ENCODE results near the gene LDHAL6B. TPM values are rescaled to one million over a fixed set of nuclear protein-coding genes. Genes with fewer than 3 reads are reported as not detected.
"Not testable (repeated sequence)": the region's sequence is repeated elsewhere in the genome, so short reads cannot be mapped to it uniquely, and the experiment has no call there.

Gene LDHAL6B
- under 1 TPM in 5 of 6 donors, not detected in 1; 0.14 to 0.54 (median 0.33) TPM for polyA plus RNA-seq (ENCODE audit: low read depth in 6 of 6)

DNA sequence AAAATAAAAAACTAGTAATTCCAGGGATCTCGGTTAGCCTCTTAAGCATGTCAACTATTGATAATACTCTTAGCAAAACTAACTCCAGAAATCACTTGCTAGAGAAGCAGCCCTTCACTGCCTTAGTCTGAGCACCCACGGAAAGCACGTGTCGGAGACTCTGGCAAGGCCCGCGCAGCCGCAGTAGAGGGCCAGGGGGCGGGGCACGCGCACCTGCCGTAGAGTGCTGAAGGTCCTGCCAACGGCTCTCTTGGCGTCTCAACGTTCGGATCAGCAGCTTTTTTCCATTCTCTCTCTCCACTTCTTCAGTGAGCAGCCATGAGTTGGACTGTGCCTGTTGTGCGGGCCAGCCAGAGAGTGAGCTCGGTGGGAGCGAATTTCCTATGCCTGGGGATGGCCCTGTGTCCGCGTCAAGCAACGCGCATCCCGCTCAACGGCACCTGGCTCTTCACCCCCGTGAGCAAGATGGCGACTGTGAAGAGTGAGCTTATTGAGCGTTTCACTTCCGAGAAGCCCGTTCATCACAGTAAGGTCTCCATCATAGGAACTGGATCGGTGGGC is at the start of gene LDHAL6B:
TSS of gene LDHAL6B (plus strand) at position 221 of the 561 bp plus-strand sequence. CDS start at position 319, 98 bp downstream.
- H3K36me3 Mint-ChIP-seq, result peaks cover 39 to 49% of the 10 kb centered on the region in 2 donors
- no peaks in the 10 kb centered on the region for H3K27me3 Mint-ChIP-seq
- ATAC-seq (ENCODE audit: low read depth in 2 of 2) (no peak), DNase-seq (no peak)
- H3K9me3 Mint-ChIP-seq, result no peaks in the 10 kb centered on the region
- H3K27ac Mint-ChIP-seq, result peak within 1 kb of the TSS in 4 of 6 donors; percentile 33 to 78 (median 53)
- H3K4me3 Mint-ChIP-seq, result peak within 1 kb of the TSS in 1 of 8 donors; percentile 16
- H3K4me1 Mint-ChIP-seq, result peaks cover 3 to 8% (median 4%) of the 10 kb centered on the region in 3 donors

DNA sequence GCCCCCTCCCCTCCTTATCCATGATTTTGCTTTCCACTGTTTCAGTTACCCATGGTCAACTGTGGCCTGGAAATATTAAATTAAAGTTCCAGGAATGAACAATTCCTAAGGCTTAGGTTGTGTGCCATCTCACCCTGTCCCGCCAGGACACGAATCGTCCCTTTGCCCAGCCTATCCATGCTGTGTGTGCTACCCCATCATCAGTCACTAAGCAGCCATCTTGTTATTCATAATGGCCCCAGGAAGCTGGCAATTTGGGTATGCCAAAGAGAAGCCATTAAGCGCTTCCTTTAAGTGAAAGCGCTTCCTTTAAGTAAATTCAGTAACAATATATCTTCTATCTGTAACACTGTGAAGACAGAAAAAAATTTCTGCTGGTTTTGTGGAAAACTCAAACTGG is 49.2 kb upstream of the LDHAL6B start:
- no peak for ATAC-seq (ENCODE audit: low read depth in 2 of 2)
- no peaks in the 10 kb centered on the region for H3K27me3 Mint-ChIP-seq
- no peaks in the 10 kb centered on the region for H3K4me1 Mint-ChIP-seq
- H3K27ac Mint-ChIP-seq, result peak overlapping the region in 2 of 6 donors; percentile 18 to 89
- DNase-seq, result no peak
- no peak overlapping the region for H3K4me3 Mint-ChIP-seq
- H3K9me3 Mint-ChIP-seq, result no peaks in the 10 kb centered on the region
- H3K36me3 Mint-ChIP-seq, result peaks cover 16 to 21% of the 10 kb centered on the region in 2 donors

DNA sequence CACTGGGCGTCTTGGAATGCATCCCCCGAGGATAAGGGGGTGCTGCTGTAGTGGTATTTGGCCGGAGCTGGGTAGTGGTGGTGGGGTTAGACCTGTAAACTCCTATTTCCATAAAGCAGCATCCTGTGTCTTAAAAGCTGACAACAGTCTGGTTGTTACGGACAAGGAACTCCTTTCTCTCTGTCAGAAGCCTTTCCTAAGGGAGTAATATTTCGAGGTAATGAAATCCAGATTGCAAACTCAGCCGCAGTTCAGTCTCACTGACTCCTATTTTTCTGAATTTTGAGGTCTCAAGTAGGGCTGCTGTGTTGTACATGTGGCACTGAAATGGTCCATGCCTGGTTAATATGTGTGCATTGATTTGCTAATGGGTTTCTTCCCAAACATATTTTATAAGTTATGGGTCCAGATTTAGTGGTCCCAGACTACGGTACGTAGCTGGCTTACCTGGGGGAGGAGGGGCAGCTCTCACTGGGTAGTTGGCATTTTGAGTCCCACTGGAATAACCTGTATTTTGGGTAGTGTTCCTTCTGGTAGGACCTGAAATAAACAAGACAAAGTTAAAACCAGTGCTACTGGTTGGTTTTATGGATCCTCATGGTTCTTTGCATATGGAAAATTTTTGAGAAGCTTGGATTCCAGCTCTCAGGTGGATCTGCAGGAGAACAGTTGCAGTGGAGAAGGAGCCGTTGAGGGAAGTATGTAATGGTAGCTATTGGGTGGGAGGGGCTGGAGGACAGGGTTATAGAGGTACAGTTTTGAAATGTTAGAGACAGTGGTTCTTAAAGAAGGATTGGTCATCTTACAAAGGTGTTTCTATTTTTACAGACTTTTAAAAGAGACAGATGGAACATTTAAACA is 48.6 kb upstream of the LDHAL6B start:
- Mint-ChIP-seq H3K4me1 (no peaks in the 10 kb centered on the region), H3K27ac (peak overlapping the region in 2 of 6 donors; percentile 10 to 55)

DNA sequence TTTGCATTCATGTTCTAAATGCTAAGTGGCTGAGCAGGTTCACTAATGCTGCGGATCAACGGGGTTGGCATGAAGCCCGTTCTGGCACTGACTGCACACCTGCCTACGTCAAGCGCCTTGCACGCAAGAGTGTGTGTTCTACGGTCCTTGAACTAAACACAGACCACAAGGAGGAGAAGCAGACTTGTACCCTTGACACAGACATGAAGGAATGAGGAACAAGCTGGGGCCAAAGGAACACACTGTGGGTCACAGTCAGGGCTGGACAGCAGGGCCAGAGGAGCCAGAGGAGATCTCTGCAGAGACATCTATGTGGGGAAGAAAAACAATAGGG is 48.0 kb upstream of the LDHAL6B start:
- Mint-ChIP-seq H3K4me3 (peak overlapping the region in 1 of 8 donors; percentile 70), H3K27me3 (no peaks in the 10 kb centered on the region), H3K36me3 (peaks cover 14 to 15% of the 10 kb centered on the region in 2 donors), H3K4me1 (no peaks in the 10 kb centered on the region), H3K27ac (peak overlapping the region in 2 of 6 donors; percentile 10 to 54), H3K9me3 (no peaks in the 10 kb centered on the region)
- DNase-seq, result no peak
- ATAC-seq (ENCODE audit: low read depth in 2 of 2), result no peak

More for the DNA sequence above, 48.6 kb upstream of the LDHAL6B start:
- ATAC-seq (ENCODE audit: low read depth in 2 of 2), result no peak
- no peaks in the 10 kb centered on the region for H3K27me3 Mint-ChIP-seq
- H3K9me3 Mint-ChIP-seq, result no peaks in the 10 kb centered on the region
- DNase-seq, result no peak
- H3K4me3 Mint-ChIP-seq, result no peak overlapping the region
- H3K36me3 Mint-ChIP-seq, result peaks cover 19 to 20% of the 10 kb centered on the region in 2 donors

DNA sequence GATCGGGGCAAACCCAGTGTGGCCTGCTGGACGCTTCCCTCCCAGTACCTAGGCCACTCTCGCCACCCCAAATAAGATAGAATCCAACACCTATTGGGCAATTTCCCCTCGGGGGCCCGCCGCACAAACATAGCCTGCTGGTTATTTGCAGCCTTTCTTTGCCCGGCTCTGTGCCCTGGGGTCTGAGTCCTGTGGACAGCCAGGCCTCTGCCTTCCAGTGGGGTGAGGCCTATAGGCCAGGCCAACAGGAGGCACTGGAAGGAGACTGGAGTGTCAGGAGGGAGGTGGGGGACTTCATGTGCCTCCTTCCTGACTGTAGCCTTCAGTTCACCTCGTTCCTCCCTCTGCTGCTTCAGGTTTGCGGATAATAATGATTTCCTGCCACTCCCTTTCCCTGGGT is 47.4 kb upstream of the LDHAL6B start:
- H3K36me3 Mint-ChIP-seq, result peaks cover 11 to 13% of the 10 kb centered on the region in 2 donors
- H3K27me3 Mint-ChIP-seq, result no peaks in the 10 kb centered on the region
- DNase-seq, result no peak
- ATAC-seq (ENCODE audit: low read depth in 2 of 2), result no peak
- H3K4me1 Mint-ChIP-seq, result no peaks in the 10 kb centered on the region
- H3K27ac Mint-ChIP-seq, result peak overlapping the region in 1 of 6 donors; percentile 10
- no peaks in the 10 kb centered on the region for H3K9me3 Mint-ChIP-seq
- H3K4me3 Mint-ChIP-seq, result no peak overlapping the region

DNA sequence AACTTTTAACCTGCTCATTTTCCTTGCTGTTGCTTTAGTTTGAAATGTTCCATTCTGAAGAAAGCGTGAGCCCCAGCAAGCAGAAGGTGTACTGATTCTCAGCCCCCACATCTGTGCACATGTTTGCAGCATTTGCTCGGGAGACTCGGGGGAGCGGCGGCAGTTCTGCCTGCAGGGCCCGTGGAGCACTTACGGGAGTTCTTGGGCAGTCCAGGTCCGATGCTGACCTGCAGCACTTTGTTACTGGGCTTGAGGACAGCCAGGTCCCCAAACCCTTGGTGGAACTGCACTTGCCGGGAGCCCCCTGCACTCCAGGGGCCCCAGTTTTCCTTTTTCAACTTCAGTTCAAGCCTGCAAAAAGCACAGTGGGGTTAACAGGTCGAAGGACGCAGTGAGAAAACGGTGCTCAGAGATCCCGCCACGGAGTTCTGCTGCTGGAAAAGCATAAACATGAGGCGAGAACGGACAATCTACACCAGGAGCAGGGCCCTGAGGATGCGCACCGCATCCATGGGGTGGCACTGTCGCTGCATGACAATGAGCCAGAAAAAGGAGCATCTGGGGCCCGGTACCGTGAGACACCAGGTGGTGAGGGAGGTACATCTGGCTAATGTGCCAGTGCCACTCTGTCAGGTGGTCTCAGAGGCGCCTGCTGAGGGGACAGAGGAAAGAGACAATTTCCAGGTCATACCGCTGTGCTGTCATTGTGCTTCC is 45.6 kb upstream of the LDHAL6B start:
- peaks cover 0 to 2% (median 0%) of the 10 kb centered on the region in 3 donors for H3K4me1 Mint-ChIP-seq
- H3K27ac Mint-ChIP-seq, result peak overlapping the region in 2 of 6 donors; percentile 50 to 56
- DNase-seq, result no peak
- no peaks in the 10 kb centered on the region for H3K27me3 Mint-ChIP-seq
- no peaks in the 10 kb centered on the region for H3K9me3 Mint-ChIP-seq
- H3K36me3 Mint-ChIP-seq, result peaks cover 15 to 20% of the 10 kb centered on the region in 2 donors
- peak in 1 of 2 donors; percentile 40 for ATAC-seq (ENCODE audit: low read depth in 2 of 2)
- no peak overlapping the region for H3K4me3 Mint-ChIP-seq

DNA sequence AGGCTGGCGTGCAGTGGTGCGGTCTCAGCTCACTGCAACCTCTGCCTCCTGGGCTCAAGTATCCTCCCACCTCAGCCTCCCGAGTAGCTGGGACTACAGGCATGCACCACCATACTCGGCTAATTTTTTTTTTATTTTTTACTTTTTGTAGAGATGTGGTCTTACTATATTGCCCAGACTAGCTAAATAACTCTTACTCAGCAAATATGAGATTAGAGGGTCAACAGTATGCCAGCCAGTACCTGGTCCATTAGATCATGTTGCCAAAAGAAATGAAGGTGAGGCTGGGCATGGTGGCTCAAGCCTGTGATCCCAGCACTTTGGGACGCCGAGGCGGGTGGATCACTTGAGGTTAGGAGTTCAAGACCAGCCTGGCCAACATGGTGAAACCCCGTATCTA is 44.6 kb upstream of the LDHAL6B start:
- peaks cover 19% of the 10 kb centered on the region in 2 donors for H3K36me3 Mint-ChIP-seq
- H3K4me3 Mint-ChIP-seq; ATAC-seq (ENCODE audit: low read depth in 2 of 2); H3K4me1 Mint-ChIP-seq; H3K27me3 Mint-ChIP-seq; DNase-seq; H3K27ac Mint-ChIP-seq; H3K9me3 Mint-ChIP-seq: not testable (repeated sequence)

DNA sequence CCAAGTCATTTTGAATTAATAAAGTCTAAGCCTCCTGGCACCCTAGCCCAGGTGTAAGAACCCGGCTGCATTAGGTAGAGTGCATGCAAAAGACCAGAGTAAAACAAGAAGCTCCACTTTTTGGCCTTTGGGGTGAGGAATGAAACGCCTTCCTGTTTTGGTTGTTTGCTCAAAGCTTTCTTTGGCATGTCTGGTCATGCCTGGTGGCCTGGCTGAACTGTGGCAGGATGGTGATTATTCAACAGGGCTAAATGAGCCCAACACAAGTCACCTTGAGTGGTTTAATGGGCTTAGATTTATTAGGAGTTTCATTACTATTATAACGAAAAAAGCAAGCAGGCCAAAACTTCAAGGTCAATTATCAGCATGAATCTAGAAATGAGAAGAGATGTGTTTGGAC is 40.9 kb upstream of the LDHAL6B start:
- no peaks in the 10 kb centered on the region for H3K27me3 Mint-ChIP-seq
- DNase-seq (no peak), ATAC-seq (ENCODE audit: low read depth in 2 of 2) (no peak)
- H3K36me3 Mint-ChIP-seq, result peaks cover 13% of the 10 kb centered on the region in 2 donors
- H3K4me3 Mint-ChIP-seq, result no peak overlapping the region
- peak overlapping the region in 1 of 6 donors; percentile 23 for H3K27ac Mint-ChIP-seq
- no peaks in the 10 kb centered on the region for H3K9me3 Mint-ChIP-seq
- peaks cover 0 to 2% (median 2%) of the 10 kb centered on the region in 3 donors for H3K4me1 Mint-ChIP-seq

DNA sequence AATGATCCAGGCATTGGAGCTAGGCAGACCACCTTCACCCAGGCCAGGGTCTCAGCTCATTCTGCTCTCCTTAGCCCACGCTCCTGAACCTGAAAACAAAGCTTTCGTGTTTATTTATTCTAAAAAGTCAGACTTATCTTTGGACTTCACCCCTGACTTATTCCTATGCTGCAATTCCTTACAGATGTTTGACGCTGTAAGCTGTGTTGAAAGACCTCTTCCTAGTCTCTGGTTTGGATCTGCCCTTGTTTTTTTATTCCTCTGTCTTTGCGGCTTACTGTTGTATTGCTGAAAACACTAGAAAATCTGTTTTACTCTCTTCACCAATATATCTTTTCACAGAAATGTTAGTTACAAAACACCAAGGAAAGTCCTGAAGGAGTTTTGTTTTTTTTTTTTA is 40.5 kb upstream of the LDHAL6B start:
- ATAC-seq (ENCODE audit: low read depth in 2 of 2) (no peak), DNase-seq (no peak)
- Mint-ChIP-seq H3K4me3 (no peak overlapping the region), H3K9me3 (no peaks in the 10 kb centered on the region), H3K4me1 (peaks cover 0 to 2% (median 2%) of the 10 kb centered on the region in 3 donors), H3K36me3 (peaks cover 13% of the 10 kb centered on the region in 2 donors), H3K27ac (peak overlapping the region in 2 of 6 donors; percentile 23 to 95), H3K27me3 (no peaks in the 10 kb centered on the region)

DNA sequence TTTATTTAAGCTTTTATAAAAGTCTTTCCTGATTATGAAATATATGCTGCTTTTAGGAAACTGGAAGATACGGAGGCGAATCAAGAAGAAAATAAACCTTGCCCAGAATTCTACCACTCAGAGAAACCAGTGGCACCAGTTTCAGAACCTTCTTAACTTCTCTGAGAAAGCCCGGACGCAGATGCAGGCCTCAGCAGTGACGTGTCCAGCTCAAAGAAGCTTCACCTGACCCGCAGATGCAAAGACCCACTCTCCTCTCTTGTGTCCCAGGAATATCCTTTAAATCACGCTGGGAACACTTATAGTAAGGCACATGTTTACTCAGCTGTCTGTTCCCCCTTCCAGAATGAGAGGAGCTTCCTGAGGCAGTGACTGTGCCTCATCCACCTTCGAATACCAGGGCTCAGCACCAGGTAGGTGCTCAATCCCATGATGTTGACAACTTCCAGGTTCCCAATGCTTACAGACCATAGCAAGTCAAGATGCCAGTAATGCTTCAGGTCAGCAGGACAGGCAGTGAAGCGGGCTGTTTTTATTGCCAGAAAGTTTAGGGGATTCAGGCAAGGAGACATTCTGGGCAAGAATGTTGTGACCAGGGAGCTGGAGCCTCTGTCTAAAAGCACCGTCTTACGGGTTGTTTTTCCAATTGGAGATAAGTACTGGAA is 39.9 kb upstream of the LDHAL6B start:
- peaks cover 13% of the 10 kb centered on the region in 2 donors for H3K36me3 Mint-ChIP-seq
- H3K27ac Mint-ChIP-seq, result peak overlapping the region in 2 of 6 donors; percentile 17 to 23

DNA sequence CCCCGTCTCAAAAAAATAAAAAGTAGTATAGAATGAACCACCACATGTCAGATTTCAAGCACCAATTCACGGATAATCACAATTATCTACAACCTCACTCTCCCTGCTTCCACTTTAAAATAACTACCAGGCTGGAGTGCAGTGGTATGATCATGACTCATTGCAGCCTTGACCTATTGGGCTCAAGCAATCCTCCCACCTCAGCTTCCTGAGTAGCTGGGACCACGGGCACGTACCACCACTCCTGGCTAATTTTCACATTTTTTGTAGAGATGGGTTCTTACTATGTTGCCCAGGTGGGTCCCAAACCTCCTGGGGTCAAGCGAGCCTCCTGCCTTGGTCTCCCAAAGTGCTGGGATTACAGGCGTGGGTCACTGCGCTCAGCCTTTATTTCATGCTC is 38.1 kb upstream of the LDHAL6B start:
- no peak overlapping the region for H3K27ac Mint-ChIP-seq
- H3K4me1 Mint-ChIP-seq, result peaks cover 0 to 2% (median 2%) of the 10 kb centered on the region in 3 donors
- H3K9me3 Mint-ChIP-seq, result peaks cover 0 to 2% (median under 1%) of the 10 kb centered on the region in 7 donors
- DNase-seq (no peak), ATAC-seq (ENCODE audit: low read depth in 2 of 2) (no peak)
- H3K27me3 Mint-ChIP-seq, result no peaks in the 10 kb centered on the region
- peaks cover 10 to 15% of the 10 kb centered on the region in 2 donors for H3K36me3 Mint-ChIP-seq
- H3K4me3 Mint-ChIP-seq, result no peak overlapping the region

More for the DNA sequence above, 39.9 kb upstream of the LDHAL6B start:
- ATAC-seq (ENCODE audit: low read depth in 2 of 2), result no peak
- no peak for DNase-seq
- Mint-ChIP-seq H3K27me3 (no peaks in the 10 kb centered on the region), H3K9me3 (no peaks in the 10 kb centered on the region), H3K4me1 (peaks cover 0 to 2% (median 2%) of the 10 kb centered on the region in 3 donors), H3K4me3 (no peak overlapping the region)

DNA sequence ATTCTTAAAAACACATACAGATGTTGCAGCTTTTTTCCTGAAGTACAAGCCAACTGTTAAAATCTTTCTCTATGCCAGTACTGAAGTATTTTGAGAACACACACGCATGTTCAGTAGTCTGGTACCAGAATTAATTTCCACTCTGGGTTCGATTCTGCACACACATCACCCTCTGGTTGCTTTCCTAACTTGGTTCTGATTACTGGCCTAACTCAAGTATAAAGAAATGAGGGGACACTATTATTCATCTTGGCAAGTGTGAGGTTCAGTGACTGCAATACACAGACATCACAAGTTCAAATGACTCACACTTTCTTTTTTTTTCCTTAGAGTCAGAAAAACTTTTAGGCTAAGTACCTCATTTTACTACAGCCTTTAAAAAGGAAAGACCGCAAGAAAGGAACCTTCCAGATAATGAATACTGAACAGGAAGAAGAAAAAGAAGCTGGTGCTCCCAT is 37.4 kb upstream of the LDHAL6B start:
- Mint-ChIP-seq H3K27ac (peak overlapping the region in 1 of 6 donors; percentile 74), H3K36me3 (peaks cover 17 to 22% of the 10 kb centered on the region in 2 donors), H3K27me3 (no peaks in the 10 kb centered on the region), H3K9me3 (peaks cover 0 to 8% (median 3%) of the 10 kb centered on the region in 7 donors), H3K4me3 (no peak overlapping the region), H3K4me1 (peaks cover 0 to 2% (median 2%) of the 10 kb centered on the region in 3 donors)
- no peak for DNase-seq
- ATAC-seq (ENCODE audit: low read depth in 2 of 2), result no peak
